SU-DHL-6 (cell line): ENCODE results near the gene KRTAP5-2.

Experiments
- CTCF ChIP-seq: fragments of 200-600 bp; sonication (generic); IDR thresholded peaks from one replicate; pipeline ENCODE4 v1.5.1; 2017; ENCODE audit warnings: antibody characterized with exemption, mild to moderate bottlenecking, low read length, moderate library complexity; ENCODE audit not compliant: insufficient read depth, poor library complexity, severe bottlenecking
- EZH2phosphoT487 ChIP-seq: fragments of 200-600 bp; sonication (generic), shearing (Covaris generic); conservative IDR thresholded peaks from 2 replicates; pipeline ENCODE4 v1.6.1; 2018; ENCODE audit warnings: mild to moderate bottlenecking, antibody characterized with exemption, low read length, moderate library complexity, mixed read lengths

GRCh38 chr11:1645357-1645821, 47.3 kb upstream of the KRTAP5-2 start:
- no peak for TF ChIP-seq CTCF
- no peak for TF ChIP-seq EZH2phosphoT487
